ENCODE data around the gene PPP1R3C. TPM values are rescaled to one million over a fixed set of nuclear protein-coding genes. Genes with fewer than 3 reads are reported as not detected.

The PPP1R3C gene
- total and polyA plus RNA-seq, 2 experiments from 2014 or later, result 0.91 to 1.8 TPM

DNA sequence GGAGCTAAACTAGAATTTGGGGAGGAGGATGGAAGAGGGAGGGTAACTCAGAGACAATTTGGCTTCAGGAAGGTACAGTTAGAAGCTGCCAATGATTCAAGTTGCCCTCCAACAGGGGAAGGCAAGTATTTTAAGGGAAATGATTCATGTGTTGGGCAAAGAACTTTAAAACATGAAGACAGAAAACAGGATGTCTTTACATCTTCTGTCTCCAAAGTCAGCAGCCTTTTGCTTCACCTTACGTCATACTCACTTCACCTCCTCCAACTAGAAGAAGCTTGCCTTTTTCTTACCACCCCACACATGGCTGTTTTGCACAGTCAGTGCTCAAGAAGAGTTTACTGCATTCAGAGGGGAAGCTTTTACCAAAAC, 36.1 kb downstream of the PPP1R3C start (continued):
- TF ChIP-seq, protein P1, sequence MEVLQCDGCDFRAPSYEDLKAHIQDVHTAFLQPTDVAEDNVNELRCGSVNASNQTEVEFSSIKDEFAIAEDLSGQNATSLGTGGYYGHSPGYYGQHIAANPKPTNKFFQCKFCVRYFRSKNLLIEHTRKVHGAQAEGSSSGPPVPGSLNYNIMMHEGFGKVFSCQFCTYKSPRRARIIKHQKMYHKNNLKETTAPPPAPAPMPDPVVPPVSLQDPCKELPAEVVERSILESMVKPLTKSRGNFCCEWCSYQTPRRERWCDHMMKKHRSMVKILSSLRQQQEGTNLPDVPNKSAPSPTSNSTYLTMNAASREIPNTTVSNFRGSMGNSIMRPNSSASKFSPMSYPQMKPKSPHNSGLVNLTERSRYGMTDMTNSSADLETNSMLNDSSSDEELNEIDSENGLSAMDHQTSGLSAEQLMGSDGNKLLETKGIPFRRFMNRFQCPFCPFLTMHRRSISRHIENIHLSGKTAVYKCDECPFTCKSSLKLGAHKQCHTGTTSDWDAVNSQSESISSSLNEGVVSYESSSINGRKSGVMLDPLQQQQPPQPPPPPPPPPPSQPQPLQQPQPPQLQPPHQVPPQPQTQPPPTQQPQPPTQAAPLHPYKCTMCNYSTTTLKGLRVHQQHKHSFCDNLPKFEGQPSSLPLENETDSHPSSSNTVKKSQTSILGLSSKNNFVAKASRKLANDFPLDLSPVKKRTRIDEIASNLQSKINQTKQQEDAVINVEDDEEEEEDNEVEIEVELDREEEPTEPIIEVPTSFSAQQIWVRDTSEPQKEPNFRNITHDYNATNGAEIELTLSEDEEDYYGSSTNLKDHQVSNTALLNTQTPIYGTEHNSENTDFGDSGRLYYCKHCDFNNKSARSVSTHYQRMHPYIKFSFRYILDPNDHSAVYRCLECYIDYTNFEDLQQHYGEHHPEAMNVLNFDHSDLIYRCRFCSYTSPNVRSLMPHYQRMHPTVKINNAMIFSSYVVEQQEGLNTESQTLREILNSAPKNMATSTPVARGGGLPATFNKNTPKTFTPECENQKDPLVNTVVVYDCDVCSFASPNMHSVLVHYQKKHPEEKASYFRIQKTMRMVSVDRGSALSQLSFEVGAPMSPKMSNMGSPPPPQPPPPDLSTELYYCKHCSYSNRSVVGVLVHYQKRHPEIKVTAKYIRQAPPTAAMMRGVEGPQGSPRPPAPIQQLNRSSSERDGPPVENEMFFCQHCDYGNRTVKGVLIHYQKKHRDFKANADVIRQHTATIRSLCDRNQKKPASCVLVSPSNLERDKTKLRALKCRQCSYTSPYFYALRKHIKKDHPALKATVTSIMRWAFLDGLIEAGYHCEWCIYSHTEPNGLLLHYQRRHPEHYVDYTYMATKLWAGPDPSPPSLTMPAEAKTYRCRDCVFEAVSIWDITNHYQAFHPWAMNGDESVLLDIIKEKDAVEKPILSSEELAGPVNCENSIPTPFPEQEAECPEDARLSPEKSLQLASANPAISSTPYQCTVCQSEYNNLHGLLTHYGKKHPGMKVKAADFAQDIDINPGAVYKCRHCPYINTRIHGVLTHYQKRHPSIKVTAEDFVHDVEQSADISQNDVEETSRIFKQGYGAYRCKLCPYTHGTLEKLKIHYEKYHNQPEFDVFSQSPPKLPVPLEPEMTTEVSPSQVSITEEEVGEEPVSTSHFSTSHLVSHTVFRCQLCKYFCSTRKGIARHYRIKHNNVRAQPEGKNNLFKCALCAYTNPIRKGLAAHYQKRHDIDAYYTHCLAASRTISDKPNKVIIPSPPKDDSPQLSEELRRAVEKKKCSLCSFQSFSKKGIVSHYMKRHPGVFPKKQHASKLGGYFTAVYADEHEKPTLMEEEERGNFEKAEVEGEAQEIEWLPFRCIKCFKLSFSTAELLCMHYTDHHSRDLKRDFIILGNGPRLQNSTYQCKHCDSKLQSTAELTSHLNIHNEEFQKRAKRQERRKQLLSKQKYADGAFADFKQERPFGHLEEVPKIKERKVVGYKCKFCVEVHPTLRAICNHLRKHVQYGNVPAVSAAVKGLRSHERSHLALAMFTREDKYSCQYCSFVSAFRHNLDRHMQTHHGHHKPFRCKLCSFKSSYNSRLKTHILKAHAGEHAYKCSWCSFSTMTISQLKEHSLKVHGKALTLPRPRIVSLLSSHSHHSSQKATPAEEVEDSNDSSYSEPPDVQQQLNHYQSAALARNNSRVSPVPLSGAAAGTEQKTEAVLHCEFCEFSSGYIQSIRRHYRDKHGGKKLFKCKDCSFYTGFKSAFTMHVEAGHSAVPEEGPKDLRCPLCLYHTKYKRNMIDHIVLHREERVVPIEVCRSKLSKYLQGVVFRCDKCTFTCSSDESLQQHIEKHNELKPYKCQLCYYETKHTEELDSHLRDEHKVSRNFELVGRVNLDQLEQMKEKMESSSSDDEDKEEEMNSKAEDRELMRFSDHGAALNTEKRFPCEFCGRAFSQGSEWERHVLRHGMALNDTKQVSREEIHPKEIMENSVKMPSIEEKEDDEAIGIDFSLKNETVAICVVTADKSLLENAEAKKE (CRISPR knock-in tag; IDR thresholded peaks at IDR 0.05), result no peak
- TF ChIP-seq POLR2AphosphoS5 (IDR thresholded peaks at IDR 0.05; ENCODE audit: low read depth) (no peak), NANOG (IDR thresholded peaks at IDR 0.05; ENCODE audit: borderline replicate concordance) (no peak), EZH2 (IDR thresholded peaks at IDR 0.05; ENCODE audit: low read depth, unreplicated experiment) (no peak), EZH2phosphoT487 (IDR thresholded peaks at IDR 0.05; ENCODE audit: unreplicated experiment) (no peak), ZNF114 (CRISPR knock-in tag; IDR thresholded peaks at IDR 0.05) (no peak), JUNB (IDR thresholded peaks at IDR 0.05; ENCODE audit: unreplicated experiment) (no peak), ZNF331 (CRISPR knock-in tag; IDR thresholded peaks at IDR 0.05; ENCODE audit: low read depth) (no peak), STAT1 (IDR thresholded peaks at IDR 0.05; ENCODE audit: unreplicated experiment) (no peak)
- TF ChIP-seq, protein P2, sequence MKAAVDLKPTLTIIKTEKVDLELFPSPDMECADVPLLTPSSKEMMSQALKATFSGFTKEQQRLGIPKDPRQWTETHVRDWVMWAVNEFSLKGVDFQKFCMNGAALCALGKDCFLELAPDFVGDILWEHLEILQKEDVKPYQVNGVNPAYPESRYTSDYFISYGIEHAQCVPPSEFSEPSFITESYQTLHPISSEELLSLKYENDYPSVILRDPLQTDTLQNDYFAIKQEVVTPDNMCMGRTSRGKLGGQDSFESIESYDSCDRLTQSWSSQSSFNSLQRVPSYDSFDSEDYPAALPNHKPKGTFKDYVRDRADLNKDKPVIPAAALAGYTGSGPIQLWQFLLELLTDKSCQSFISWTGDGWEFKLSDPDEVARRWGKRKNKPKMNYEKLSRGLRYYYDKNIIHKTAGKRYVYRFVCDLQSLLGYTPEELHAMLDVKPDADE (IDR thresholded peaks at IDR 0.05), result no peak

DNA sequence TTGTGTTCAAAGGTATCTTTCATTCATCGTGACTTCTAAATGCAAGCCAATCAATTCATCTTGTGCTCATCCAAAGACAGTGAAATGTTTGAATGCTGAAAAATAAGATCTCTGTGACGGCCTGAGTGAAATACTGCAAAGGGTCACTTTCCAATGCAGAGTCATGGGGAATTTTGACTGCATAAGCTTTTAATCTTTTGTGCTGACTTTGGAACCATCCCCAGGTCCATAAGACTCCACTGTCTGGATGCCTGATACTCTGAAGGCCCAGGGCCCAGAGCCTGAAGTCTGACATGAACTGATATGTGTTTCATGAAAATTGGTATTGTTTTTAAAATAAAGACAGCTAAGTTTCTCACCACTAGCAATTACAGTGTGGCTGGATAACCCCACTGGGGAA, 39.0 kb downstream of the PPP1R3C start:
- no peaks in the 10 kb centered on the region for H3K79me2 ChIP-seq (replicated peaks; ENCODE audit: insufficient read depth)
- H3K27me3 ChIP-seq (ENCODE audit: insufficient read depth), result no peaks in the 10 kb centered on the region
- H3K4me3 ChIP-seq, result no peak overlapping the region
- Mint-ChIP-seq H3K36me3 (ENCODE audit: low read depth) (no peaks in the 10 kb centered on the region), H3K27ac (no peak overlapping the region), H3K27me3 (ENCODE audit: insufficient read depth, low read depth, poor library complexity) (peaks cover 2% of the 10 kb centered on the region), H3K4me1 (no peaks in the 10 kb centered on the region), H3K4me3 (no peak overlapping the region), H3K9me3 (no peaks in the 10 kb centered on the region)
- no peaks in the 10 kb centered on the region for H4K20me1 ChIP-seq (replicated peaks; ENCODE audit: insufficient read depth)
- no peak for DNase-seq (ENCODE audit: low spot score)
- H3K9me2 ChIP-seq (ENCODE audit: insufficient read depth), result no peaks in the 10 kb centered on the region; the same call in 1 of the 2 replicates
- H3K36me3 ChIP-seq (ENCODE audit: insufficient read depth), result no peaks in the 10 kb centered on the region
- H2AFZ ChIP-seq, result no peak overlapping the region
- no peaks in the 10 kb centered on the region for H3K4me1 ChIP-seq (ENCODE audit: insufficient read depth)
- no peaks in the 10 kb centered on the region for H3F3A ChIP-seq (replicated peaks; ENCODE audit: low read depth)
- ATAC-seq, result no peak
- H3K4me2 ChIP-seq, result no peak overlapping the region
- H3K27ac ChIP-seq (ENCODE audit: low read depth), result no peak overlapping the region
- no peak for TF ChIP-seq CREB1 (CRISPR knock-in tag; IDR thresholded peaks at IDR 0.05; ENCODE audit: low read depth)
- TF ChIP-seq EZH2phosphoT487 (IDR thresholded peaks at IDR 0.05; ENCODE audit: unreplicated experiment), result no peak
- TF ChIP-seq POLR2AphosphoS5 (IDR thresholded peaks at IDR 0.05; ENCODE audit: low read depth), result no peak
- TF ChIP-seq, protein P2 (IDR thresholded peaks at IDR 0.05), result no peak
- TF ChIP-seq EZH2 (IDR thresholded peaks at IDR 0.05; ENCODE audit: low read depth, unreplicated experiment), result no peak
- TF ChIP-seq, protein P3, sequence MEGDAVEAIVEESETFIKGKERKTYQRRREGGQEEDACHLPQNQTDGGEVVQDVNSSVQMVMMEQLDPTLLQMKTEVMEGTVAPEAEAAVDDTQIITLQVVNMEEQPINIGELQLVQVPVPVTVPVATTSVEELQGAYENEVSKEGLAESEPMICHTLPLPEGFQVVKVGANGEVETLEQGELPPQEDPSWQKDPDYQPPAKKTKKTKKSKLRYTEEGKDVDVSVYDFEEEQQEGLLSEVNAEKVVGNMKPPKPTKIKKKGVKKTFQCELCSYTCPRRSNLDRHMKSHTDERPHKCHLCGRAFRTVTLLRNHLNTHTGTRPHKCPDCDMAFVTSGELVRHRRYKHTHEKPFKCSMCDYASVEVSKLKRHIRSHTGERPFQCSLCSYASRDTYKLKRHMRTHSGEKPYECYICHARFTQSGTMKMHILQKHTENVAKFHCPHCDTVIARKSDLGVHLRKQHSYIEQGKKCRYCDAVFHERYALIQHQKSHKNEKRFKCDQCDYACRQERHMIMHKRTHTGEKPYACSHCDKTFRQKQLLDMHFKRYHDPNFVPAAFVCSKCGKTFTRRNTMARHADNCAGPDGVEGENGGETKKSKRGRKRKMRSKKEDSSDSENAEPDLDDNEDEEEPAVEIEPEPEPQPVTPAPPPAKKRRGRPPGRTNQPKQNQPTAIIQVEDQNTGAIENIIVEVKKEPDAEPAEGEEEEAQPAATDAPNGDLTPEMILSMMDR (conservative IDR thresholded peaks at IDR 0.05; ENCODE audit: low read depth in 2 of 2), result no peak
- no peak for TF ChIP-seq ZNF331 (CRISPR knock-in tag; IDR thresholded peaks at IDR 0.05; ENCODE audit: low read depth)
- no peak for TF ChIP-seq STAT1 (IDR thresholded peaks at IDR 0.05; ENCODE audit: unreplicated experiment)
- TF ChIP-seq ZNF114 (CRISPR knock-in tag; IDR thresholded peaks at IDR 0.05), result no peak
- TF ChIP-seq NANOG (IDR thresholded peaks at IDR 0.05; ENCODE audit: borderline replicate concordance), result no peak

All from GM23338 (cell line).